Endothelial cell of umbilical vein (primary cell): Measurements from ENCODE around the gene CPOX. TPM values are rescaled to one million over a fixed set of nuclear protein-coding genes. Genes with fewer than 3 reads are reported as not detected.

Experiments used
- BruUV-seq: library from RNA; stranded (reverse); fragments of 400-500 nt; replicated peaks from 2 replicates; lab custom pipeline; 2021; lab: Mats Ljungman, UMichigan
- CTCF ChIA-PET: fragments of 300-600, 350-600 bp; sonication (Branson Sonifier 250); formaldehyde crosslinking; loops from one replicate; lab custom pipeline; 2021; ENCODE audit warnings: antibody characterized with exemption, inconsistent platforms; lab: Charles Lee
- POLR2A ChIA-PET: fragments of 300-600, 350-600 bp; sonication (Branson Sonifier 250); formaldehyde crosslinking; loops from one replicate; lab custom pipeline; 2021; ENCODE audit warnings: antibody characterized with exemption, inconsistent platforms; lab: Charles Lee
- DNase-seq: peaks from one replicate; pipeline ENCODE4 v3.0.0-alpha.2; 2011; ENCODE audit warnings: low read depth, low spot score
- FAIRE-seq: peaks from 2 replicates; lab custom pipeline; 2011; peaks lifted over from hg19 to GRCh38; lab: Jason Lieb, UNC
- H2AFZ ChIP-seq: 2 replicates; pipeline ENCODE4 v1.6.0; 2012; ENCODE audit warnings: low read depth, low read length, control low read depth, inconsistent platforms
- H3K27ac ChIP-seq: 2 replicates; pipeline ENCODE4 v1.5.1; 2011; ENCODE audit warnings: low read depth, mild to moderate bottlenecking, control low read depth, low read length, moderate library complexity; ENCODE audit not compliant: insufficient read depth
- H3K27me3 ChIP-seq, 2 experiments: 2 replicates each; pipeline versions ENCODE4 v1.6.0 to v1.6.1; 2011; ENCODE audit warnings: low read length in 2 of 2, mixed read lengths in 1 of 2; ENCODE audit not compliant: control insufficient read depth in 2 of 2, insufficient read depth in 2 of 2
- H3K36me3 ChIP-seq, 2 experiments: 2 replicates in 1 of 2; 3 replicates in 1 of 2; pipeline ENCODE4 v1.5.1; 2011; ENCODE audit warnings: low read length in 2 of 2, mild to moderate bottlenecking in 1 of 2, moderate library complexity in 1 of 2; ENCODE audit not compliant: control insufficient read depth in 2 of 2, insufficient read depth in 2 of 2; ENCODE audit errors: extremely low read depth in 1 of 2
- H3K4me1 ChIP-seq: 3 replicates; pipeline ENCODE4 v1.5.1; 2011; ENCODE audit warnings: mild to moderate bottlenecking, low read length; ENCODE audit not compliant: control insufficient read depth, insufficient read depth; ENCODE audit errors: extremely low read depth
- H3K4me2 ChIP-seq: 2 replicates; pipeline ENCODE4 v1.6.1; 2011; ENCODE audit warnings: low read length, control low read depth, mixed read lengths; ENCODE audit not compliant: insufficient read depth
- H3K4me3 ChIP-seq, 3 experiments: fragments of 200-600 bp in 1 of 3; sonication (generic), shearing (Covaris generic) in 1 of 3; replicated peaks in 1 of 3; 2 replicates each; pipeline ENCODE4 v1.5.1; 2011 to 2016; ENCODE audit warnings: control low read depth in 3 of 3, low read length in 3 of 3, mild to moderate bottlenecking in 2 of 3, inconsistent platforms in 1 of 3, low read depth in 1 of 3, moderate library complexity in 1 of 3; ENCODE audit not compliant: insufficient read depth in 1 of 3
- H3K79me2 ChIP-seq: 2 replicates; pipeline ENCODE4 v1.6.0; 2012; ENCODE audit warnings: low read length, inconsistent platforms; ENCODE audit not compliant: control insufficient read depth, insufficient read depth
- H3K9ac ChIP-seq: replicated peaks from 2 replicates; pipeline ENCODE3; 2011; ENCODE audit warnings: low read length, control low read depth; ENCODE audit not compliant: insufficient read depth; ENCODE audit errors: extremely low read depth
- H3K9me1 ChIP-seq: replicated peaks from 3 replicates; pipeline ENCODE4 v1.6.0; 2011; ENCODE audit warnings: mild to moderate bottlenecking, low read length; ENCODE audit not compliant: control insufficient read depth, insufficient read depth; ENCODE audit errors: extremely low read depth
- H3K9me3 ChIP-seq: replicated peaks from 2 replicates; pipeline ENCODE4 v1.5.1; 2012; ENCODE audit warnings: low read length, inconsistent platforms; ENCODE audit not compliant: control insufficient read depth, insufficient read depth
- H4K20me1 ChIP-seq: replicated peaks from 2 replicates; pipeline ENCODE3; 2011; ENCODE audit warnings: mild to moderate bottlenecking, low read length; ENCODE audit not compliant: control insufficient read depth, insufficient read depth; ENCODE audit errors: extremely low read depth
- EZH2 ChIP-seq: IDR thresholded peaks from 2 replicates; pipeline ENCODE4 v1.6.1; 2012; ENCODE audit warnings: borderline replicate concordance, low read depth, mild to moderate bottlenecking, moderate library complexity, low read length, inconsistent platforms; ENCODE audit not compliant: severe bottlenecking
- FOS ChIP-seq: IDR thresholded peaks from 2 replicates; pipeline ENCODE4 v1.6.1; 2011; ENCODE audit warnings: mild to moderate bottlenecking, low read length, moderate library complexity, borderline replicate concordance; ENCODE audit not compliant: insufficient read depth
- GATA2 ChIP-seq: IDR thresholded peaks from 2 replicates; pipeline ENCODE4 v1.7.0; 2011; ENCODE audit warnings: low read depth, mild to moderate bottlenecking, moderate library complexity, mixed read lengths, low read length; ENCODE audit not compliant: insufficient read length, insufficient read depth
- JUN ChIP-seq: IDR thresholded peaks from 2 replicates; pipeline ENCODE4 v1.6.1; 2011; ENCODE audit warnings: borderline replicate concordance, low read depth; ENCODE audit not compliant: insufficient read length, insufficient read depth
- MYC ChIP-seq: IDR thresholded peaks from one replicate; pipeline ENCODE4 v1.6.1; 2011; ENCODE audit warnings: mild to moderate bottlenecking, low read depth, low read length
- POLR2A ChIP-seq: IDR thresholded peaks from 2 replicates; pipeline ENCODE4 v1.6.1; 2012; ENCODE audit warnings: low read depth, mild to moderate bottlenecking, control low read depth, low read length
- POLR2AphosphoS5 ChIP-seq: IDR thresholded peaks from 2 replicates; pipeline ENCODE4 v1.6.1; 2012; ENCODE audit warnings: low read depth, mild to moderate bottlenecking, control low read depth, low read length, moderate library complexity; ENCODE audit not compliant: insufficient read depth
- dilution Hi-C: fragments of 300-500 bp; cut with MboI; formaldehyde crosslinking; loops from one replicate; pipeline ENCODE4 v1.15.0; 2019; ENCODE audit warnings: low sequenced_read_pairs; ENCODE audit not compliant: extremely low pct_ligation_motif_present
- intact Hi-C: fragments of 100-400 bp; cut with micrococcal nuclease; formaldehyde crosslinking; loops from one replicate; pipeline ENCODE4 v1.10.0; 2022
- polyA plus RNA-seq, 4 experiments: library from polyadenylated mRNA; depleted of rRNA in 3 of 4; stranded (reverse) in 3 of 4; unstranded in 1 of 4; fragments of >200 nt; gene quantifications; 2 replicates each; pipeline versions ENCODE4 v1.2.1 to v1.2.3, GENCODE V29; 2011 to 2012; ENCODE audit warnings: missing spikeins in 1 of 4
- total RNA-seq: library from RNA; stranded (reverse); gene quantifications from 2 replicates; pipeline ENCODE4 v1.2.3, GENCODE V29; 2021
- TF ChIP-seq, protein P1 (sequence below): IDR thresholded peaks from 2 replicates; pipeline ENCODE4 v1.6.1; 2011; ENCODE audit not compliant: insufficient read depth, insufficient read length
- TF ChIP-seq, protein P2 (sequence below), 2 donors: IDR thresholded peaks; 1 replicate in 1 of 2; 2 replicates in 1 of 2; pipeline ENCODE4 v1.5.1; 2011; ENCODE audit warnings: low read length in 2 of 2, mild to moderate bottlenecking in 2 of 2, moderate library complexity in 2 of 2, control low read depth in 1 of 2, inconsistent platforms in 1 of 2, low read depth in 1 of 2; ENCODE audit not compliant: insufficient read depth in 1 of 2; ENCODE audit errors: extremely low read depth in 1 of 2

CPOX gene
- total and polyA plus RNA-seq, 2 donors (not counting 3 experiments of a cell fraction or from before 2014, with no cell fraction given): 12.3 to 24.5 TPM

DNA sequence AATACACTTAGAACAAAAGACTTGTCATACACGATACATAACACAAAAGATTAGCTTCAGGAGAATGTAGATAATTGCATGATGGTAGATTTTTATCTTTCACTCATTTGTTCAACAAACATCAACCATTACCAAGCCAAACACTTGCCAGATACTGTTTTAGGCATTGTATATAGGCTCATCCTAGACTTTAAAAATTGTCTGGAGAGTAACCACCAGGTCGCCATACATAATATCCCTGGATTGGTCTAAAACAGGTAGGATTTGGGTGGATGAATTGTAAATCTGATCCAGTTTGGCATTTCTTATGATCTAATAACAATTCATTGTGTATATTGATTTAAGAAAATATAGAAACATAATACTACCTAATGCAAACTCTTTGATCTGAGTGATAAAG, 38.8 kb downstream of the CPOX start:
- Histone ChIP-seq H3K4me2 (no peak overlapping the region), H3K9me1 (no peaks in the 10 kb centered on the region), H3K27ac (no peak overlapping the region), H3K79me2 (no peaks in the 10 kb centered on the region), H2AFZ (no peak overlapping the region), H3K4me3 (no peak overlapping the region), H3K36me3 (no peaks in the 10 kb centered on the region), H3K27me3 (peaks cover 26 to 55% of the 10 kb centered on the region in 2 experiments), H3K9me3 (no peaks in the 10 kb centered on the region), H3K4me1 (no peaks in the 10 kb centered on the region), H3K9ac (no peak overlapping the region), H4K20me1 (no peaks in the 10 kb centered on the region)
- DNase-seq (no peak), FAIRE-seq (no peak)
- TF ChIP-seq GATA2: no peak
- no peak for TF ChIP-seq EZH2
- TF ChIP-seq MYC: no peak
- TF ChIP-seq POLR2A: no peak
- TF ChIP-seq FOS: no peak
- TF ChIP-seq, protein P1, sequence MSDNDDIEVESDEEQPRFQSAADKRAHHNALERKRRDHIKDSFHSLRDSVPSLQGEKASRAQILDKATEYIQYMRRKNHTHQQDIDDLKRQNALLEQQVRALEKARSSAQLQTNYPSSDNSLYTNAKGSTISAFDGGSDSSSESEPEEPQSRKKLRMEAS: no peak
- no peak for TF ChIP-seq JUN
- TF ChIP-seq, protein P2, sequence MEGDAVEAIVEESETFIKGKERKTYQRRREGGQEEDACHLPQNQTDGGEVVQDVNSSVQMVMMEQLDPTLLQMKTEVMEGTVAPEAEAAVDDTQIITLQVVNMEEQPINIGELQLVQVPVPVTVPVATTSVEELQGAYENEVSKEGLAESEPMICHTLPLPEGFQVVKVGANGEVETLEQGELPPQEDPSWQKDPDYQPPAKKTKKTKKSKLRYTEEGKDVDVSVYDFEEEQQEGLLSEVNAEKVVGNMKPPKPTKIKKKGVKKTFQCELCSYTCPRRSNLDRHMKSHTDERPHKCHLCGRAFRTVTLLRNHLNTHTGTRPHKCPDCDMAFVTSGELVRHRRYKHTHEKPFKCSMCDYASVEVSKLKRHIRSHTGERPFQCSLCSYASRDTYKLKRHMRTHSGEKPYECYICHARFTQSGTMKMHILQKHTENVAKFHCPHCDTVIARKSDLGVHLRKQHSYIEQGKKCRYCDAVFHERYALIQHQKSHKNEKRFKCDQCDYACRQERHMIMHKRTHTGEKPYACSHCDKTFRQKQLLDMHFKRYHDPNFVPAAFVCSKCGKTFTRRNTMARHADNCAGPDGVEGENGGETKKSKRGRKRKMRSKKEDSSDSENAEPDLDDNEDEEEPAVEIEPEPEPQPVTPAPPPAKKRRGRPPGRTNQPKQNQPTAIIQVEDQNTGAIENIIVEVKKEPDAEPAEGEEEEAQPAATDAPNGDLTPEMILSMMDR (IDR thresholded peaks at IDR 0.05; ENCODE audit: extremely low read depth in 1 of 2, insufficient read depth in 1 of 2, low read depth in 1 of 2, low read length in 2 of 2): no peak
- no peak for TF ChIP-seq POLR2AphosphoS5
- dilution Hi-C loops (no loop called here), intact Hi-C loops (no loop called here)
- BruUV-seq: no TSS peak
- ChIA-PET CTCF (no interaction called here), POLR2A (no interaction called here)
